Ovary (tissue), 3 donors: ENCODE measurements around the gene SYAP1.

Source experiments
- EP300 ChIP-seq: sonication (generic); formaldehyde crosslinking; IDR thresholded peaks from one replicate; pipeline ENCODE4 v1.6.1; 2017; ENCODE audit warnings: antibody characterized with exemption
- POLR2A ChIP-seq: fragments of 450-650 bp; IDR thresholded peaks from one replicate; pipeline ENCODE4 v1.6.1; 2017; ENCODE audit warnings: antibody characterized with exemption, mild to moderate bottlenecking, moderate library complexity
- TF ChIP-seq, protein P1 (sequence below), 3 donors: fragments of 450-650 bp in 2 of 3; fragments of 200-600 bp in 1 of 3; IDR thresholded peaks; one replicate each; pipeline versions ENCODE4 v1.5.1 to v1.8.0; 2016 to 2022; ENCODE audit warnings: antibody characterized with exemption in 3 of 3, mild to moderate bottlenecking in 1 of 3
- donor health status: DM: no; HTN: no; CAD: no.

DNA sequence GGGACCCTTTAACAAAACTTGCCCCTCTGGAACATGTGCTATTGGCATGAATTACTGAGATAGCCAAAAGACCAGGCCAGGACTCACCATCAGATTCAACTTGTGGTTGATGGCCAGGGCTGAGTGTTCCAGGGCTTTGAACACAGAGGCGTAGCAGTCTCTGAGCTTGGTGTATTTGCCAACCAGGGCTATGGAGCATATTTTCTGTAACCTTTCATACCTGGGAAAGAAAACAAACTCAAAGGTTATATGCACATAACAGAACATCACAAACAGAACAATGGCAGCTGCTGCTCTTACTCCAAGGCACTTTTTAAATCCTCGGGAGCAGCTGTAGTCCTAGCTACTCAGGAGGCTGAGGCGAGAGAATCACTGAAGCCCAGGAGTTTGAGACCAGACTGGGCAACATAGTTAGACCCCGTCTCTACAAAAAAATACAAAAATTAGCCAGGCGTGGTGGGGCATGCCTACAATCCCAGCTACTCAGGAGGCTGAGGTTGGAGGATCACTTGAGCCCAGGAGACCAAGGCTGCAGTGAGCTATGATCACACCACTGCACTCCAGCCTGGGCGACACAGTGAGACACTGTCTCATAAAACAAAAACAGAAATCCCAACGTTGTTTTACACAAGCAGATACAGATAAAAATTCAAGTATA lies 36.3 kb upstream of the SYAP1 start:
- TF ChIP-seq, protein P1, sequence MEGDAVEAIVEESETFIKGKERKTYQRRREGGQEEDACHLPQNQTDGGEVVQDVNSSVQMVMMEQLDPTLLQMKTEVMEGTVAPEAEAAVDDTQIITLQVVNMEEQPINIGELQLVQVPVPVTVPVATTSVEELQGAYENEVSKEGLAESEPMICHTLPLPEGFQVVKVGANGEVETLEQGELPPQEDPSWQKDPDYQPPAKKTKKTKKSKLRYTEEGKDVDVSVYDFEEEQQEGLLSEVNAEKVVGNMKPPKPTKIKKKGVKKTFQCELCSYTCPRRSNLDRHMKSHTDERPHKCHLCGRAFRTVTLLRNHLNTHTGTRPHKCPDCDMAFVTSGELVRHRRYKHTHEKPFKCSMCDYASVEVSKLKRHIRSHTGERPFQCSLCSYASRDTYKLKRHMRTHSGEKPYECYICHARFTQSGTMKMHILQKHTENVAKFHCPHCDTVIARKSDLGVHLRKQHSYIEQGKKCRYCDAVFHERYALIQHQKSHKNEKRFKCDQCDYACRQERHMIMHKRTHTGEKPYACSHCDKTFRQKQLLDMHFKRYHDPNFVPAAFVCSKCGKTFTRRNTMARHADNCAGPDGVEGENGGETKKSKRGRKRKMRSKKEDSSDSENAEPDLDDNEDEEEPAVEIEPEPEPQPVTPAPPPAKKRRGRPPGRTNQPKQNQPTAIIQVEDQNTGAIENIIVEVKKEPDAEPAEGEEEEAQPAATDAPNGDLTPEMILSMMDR (IDR thresholded peaks at IDR 0.05), result no peak
- TF ChIP-seq EP300, result no peak
- TF ChIP-seq POLR2A, result no peak
